Activated naive CD8-positive, alpha-beta T cell treated with anti-CD3 and anti-CD28 coated beads, Interleukin-2, amount 50 U/mL, for 16 hours (primary cell): ENCODE results near the gene TTC7B.
"Not testable (repeated sequence)": the region's sequence is repeated elsewhere in the genome, so short reads cannot be mapped to it uniquely, and the experiment has no call there.

Experiments
- DNase-seq: peaks from one replicate; pipeline ENCODE4 v3.0.0-alpha.2; 2020; ENCODE audit warnings: low read depth, low spot score

Gene TTC7B

GRCh38 chr14:90527978-90528377 is 288.3 kb downstream of the TTC7B start:
- DNase-seq: no peak

DNA sequence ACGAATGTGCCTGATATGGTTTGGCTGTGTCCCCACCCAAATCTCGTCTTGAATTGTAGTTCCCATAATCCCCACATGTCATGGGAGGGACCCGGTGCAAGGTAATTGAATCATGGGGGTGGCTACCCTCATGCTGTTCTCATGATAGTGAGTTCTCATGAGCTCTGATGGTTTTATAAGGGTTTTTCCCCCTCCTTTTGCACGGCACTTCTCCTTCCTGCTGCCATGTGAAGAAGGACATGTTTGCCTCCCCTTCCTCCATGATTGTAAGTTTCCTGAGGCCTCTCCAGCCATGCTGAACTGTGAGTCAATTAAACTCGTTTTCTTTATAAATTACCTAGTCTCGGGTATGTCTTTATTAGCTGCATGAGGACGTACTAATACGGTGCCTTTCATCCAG is 289.7 kb downstream of the TTC7B start:
- not testable (repeated sequence) for DNase-seq

GRCh38 chr14:90525353-90526028 is 290.7 kb downstream of the TTC7B start:
- DNase-seq: not testable (repeated sequence)

GRCh38 chr14:90523961-90524875 is 292.0 kb downstream of the TTC7B start:
- DNase-seq: no peak

GRCh38 chr14:90523544-90523943 is 292.7 kb downstream of the TTC7B start:
- DNase-seq: no peak

DNA sequence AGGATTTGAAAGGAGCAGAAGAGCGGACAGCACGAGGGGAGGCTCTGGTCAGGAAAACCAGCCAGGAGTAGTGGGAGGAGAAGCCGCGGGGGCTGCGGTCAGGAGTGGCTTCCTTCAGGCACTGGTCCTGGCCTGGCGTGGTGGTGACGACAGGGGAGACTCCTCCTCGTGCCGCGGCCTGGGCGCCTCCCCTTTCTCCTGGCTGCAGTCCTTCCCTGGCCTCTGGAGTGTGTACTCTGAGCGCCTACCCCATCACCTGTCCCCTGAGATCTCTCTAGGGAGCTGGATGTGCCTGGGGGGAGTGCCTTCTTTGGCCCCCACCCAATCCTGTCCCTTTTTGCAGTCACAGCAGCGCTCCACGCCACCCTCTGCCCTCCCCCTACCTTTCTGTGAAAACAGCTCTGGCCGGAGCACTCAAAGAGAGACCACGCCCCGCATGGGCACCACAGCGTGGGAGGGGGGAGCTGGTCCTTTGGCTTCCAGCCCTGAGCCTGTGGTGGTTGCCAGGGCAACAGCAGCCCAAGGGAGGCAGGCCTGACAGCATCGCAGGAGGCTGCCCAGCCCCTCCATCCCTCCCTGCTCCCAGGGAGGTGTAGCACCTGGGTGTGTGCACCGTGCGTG is 293.5 kb downstream of the TTC7B start:
- DNase-seq: no peak

- no peak for DNase-seq
These were observed 294.2 kb downstream of the TTC7B start for GRCh38 chr14:90521930-90522483.

DNA sequence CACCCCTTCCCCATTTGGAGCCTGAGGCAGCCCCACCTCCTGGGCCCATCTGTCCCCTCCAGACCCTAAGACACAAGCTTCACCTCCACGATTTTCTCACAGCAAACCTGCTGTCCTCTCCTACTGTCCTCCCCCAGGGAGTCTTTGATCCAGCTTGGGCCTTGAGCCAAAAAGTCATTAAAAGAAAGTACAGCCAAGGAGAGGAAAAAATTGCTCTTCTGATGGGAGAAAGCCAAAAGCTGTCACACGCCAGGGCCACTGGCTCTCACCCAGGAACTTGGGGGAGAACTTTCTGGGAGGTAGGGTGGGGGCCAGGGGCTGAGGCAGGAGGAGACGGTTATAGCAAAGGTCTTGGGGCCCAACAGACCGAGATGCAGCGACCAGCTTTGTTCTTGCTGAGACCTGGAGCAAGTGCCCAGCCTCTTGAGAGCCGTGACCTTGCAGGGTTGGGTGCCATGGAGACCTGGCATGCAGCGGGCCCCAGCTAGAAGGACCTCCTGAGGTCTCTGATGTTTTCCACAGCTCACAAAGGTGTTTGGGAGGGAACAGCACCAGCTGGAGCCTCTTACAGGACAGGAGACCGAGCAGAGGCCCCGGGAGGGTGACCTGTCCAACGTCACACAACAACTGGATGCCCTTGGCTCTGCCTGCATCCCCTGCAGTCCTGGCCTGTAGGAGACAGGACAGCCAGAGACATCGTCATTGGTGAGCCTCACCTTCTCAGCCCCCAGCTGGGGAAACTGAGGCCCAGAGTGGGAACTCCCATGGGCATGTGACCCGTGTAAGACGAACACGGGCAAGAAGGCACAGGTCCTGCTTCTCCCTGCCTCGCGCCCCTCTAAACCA is 294.9 kb downstream of the TTC7B start:
- DNase-seq: no peak

- no peak for DNase-seq
These were observed 295.9 kb downstream of the TTC7B start for GRCh38 chr14:90520326-90520725.

- DNase-seq: no peak
These were observed 296.8 kb downstream of the TTC7B start for GRCh38 chr14:90519262-90519920.

- peak; percentile 6 for DNase-seq
These were observed 297.3 kb downstream of the TTC7B start for GRCh38 chr14:90518941-90519256.

DNA sequence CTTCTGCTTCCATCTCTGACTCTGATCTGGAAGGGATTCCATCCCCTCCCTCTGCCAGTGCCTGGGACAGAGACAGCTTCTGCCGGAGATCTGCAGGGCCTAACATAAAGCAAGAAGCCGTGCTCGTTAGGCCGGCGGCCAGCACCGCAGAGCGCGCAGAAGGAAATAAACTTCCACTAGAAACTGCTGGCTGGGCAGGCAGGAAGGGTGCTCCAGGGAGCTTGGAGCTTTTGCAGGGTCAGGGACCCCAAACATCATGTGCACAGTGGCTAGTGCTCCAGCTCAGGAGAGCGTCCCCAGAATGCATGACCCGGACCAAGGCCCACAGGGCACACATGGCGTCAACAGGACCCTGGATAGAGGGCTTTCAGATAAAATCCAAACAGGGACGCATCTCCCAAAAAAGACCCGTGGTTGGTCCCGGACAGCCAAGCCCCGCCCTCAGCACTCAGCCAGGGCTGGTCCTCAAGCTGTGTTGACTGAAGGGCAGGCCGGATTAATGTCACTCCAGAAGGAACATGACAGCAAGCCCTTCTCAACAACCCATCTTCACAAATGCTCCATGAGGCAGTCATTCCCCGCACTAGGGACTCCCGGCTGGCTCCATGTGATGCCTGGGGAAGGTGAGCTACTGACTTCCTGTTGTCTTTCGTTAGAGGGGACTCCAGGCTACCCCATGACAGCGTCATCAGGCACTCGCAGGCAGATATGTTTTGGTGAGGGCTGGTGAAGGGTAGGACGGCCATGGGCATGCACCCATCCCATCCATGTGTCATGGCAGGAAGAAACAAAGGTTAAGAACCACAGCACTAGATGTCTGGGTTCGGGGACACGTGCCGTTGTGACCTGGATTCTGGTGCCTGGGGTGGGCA is 297.9 kb downstream of the TTC7B start:
- DNase-seq: no peak

GRCh38 chr14:90517076-90517841 is 299.0 kb downstream of the TTC7B start:
- no peak for DNase-seq

GRCh38 chr14:90514566-90514965 is 301.7 kb downstream of the TTC7B start:
- no peak for DNase-seq

- DNase-seq: no peak
These were observed 302.2 kb downstream of the TTC7B start for GRCh38 chr14:90514015-90514398.

DNA sequence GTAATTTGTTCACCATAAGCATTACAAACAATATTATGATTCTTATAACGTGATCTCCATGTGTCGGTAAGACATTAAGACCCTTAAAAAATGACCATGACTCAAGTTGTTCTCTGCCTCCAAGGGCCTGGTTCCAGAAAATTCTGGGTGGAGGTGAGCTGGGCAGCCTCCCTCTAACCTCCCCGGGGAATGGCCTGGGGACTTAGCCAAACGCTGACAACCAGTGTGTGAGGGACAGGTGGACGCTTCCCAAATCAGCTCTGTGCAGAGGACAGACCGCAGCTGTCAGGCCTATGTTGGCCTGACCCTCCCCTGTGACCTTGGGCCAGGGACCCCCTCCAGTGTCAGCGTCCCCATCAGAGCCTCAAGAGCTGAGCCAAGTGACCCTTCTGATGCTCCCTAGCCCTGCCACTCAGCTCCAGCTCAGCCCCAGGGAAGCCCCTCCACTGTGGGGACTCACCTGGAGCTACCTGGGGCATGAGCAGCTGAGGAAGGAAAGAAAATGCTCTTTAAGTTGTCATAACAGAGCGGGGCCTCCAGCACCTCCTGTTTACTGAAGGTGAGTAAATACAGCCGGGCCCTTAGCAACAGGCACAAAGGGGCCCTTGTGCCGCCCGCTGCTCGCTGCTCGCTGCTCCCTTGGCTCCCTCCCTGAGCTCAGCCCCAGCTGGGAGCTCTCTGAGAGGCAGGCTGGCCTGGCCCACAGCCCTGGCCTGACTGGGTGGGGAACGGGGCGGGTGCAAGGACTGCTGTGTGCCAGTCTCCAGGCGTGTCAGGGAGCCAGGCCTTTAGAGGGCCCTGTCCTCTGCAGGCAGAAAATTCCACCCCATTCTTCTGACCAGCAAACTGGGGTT is 302.8 kb downstream of the TTC7B start:
- no peak for DNase-seq

DNA sequence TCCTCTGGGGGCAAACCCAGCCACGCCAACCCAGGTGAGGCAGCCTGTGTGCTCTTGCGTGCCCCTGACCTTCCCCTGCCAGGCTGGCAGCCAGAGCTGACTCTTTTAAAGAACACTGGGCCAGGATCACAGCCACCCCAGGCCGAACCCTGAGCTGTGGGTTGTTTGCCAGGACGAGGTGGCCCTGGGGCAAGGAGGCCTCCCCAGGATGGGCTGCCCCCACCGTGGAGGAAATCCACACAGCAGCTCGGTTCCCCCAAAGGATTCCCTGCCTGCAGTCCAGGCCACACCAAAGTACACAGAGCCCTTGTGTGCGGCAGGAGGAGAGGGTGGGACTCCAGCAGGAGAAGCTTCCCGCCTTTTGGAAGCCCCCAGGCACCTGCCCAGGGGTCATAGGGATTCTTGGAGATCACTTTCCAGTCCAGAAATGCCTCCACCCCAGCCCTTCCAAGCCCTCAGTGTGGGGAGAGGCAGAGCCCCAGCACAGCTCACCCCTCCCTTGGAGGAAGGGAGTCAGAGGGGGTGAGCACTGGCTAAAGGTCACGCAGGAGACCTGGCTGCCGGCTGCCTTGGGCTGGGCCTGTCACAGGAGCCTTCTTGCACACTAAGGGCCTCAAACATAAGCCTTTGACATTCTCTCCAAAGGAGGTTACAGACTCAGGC is 303.8 kb downstream of the TTC7B start:
- no peak for DNase-seq
